Activated CD4-positive, alpha-beta T cell treated with anti-CD3 and anti-CD28 coated beads, Interleukin-2, amount 10 ng/mL, durations not matched to agents 7 days and 5 days (primary cell): ENCODE measurements around the gene EFNA3. TPM values are rescaled to one million over a fixed set of nuclear protein-coding genes. Genes with fewer than 3 reads are reported as not detected.
A peak's percentile ranks its signal among the peaks of the same experiment; 100 is the strongest.

Experiments
- CTCF ChIA-PET: fragments of 350-600 bp; sonication (Branson Sonifier 250); formaldehyde crosslinking; loops from one replicate; lab custom pipeline; 2021; ENCODE audit warnings: antibody characterized with exemption; lab: Charles Lee
- POLR2A ChIA-PET: fragments of 350-600 bp; sonication (Branson Sonifier 250); formaldehyde crosslinking; loops from one replicate; lab custom pipeline; 2021; ENCODE audit warnings: antibody characterized with exemption; lab: Charles Lee
- DNase-seq: peaks from one replicate; pipeline ENCODE4 v3.0.0-alpha.2; 2020
- H3K27ac Mint-ChIP-seq: one replicate; pipeline ENCODE4 v1.8.0; 2021; ENCODE audit warnings: mild to moderate bottlenecking, moderate library complexity, mixed read lengths
- H3K27me3 Mint-ChIP-seq: one replicate; pipeline ENCODE4 v1.8.0; 2021; ENCODE audit warnings: mixed read lengths
- H3K36me3 Mint-ChIP-seq: one replicate; pipeline ENCODE4 v1.8.0; 2021; ENCODE audit warnings: low read depth, mixed read lengths
- H3K4me1 Mint-ChIP-seq: one replicate; pipeline ENCODE4 v1.8.0; 2021; ENCODE audit warnings: mixed read lengths
- H3K4me3 Mint-ChIP-seq: one replicate; pipeline ENCODE4 v1.8.0; 2021; ENCODE audit warnings: mild to moderate bottlenecking, moderate library complexity, mixed read lengths
- H3K9me3 Mint-ChIP-seq: one replicate; pipeline ENCODE4 v1.8.0; 2021; ENCODE audit warnings: mixed read lengths
- total RNA-seq, 2 experiments: library from RNA; stranded (reverse); gene quantifications; one replicate each; pipeline ENCODE4 v1.2.3, GENCODE V29; 2021

The EFNA3 gene
- total RNA-seq, 2 experiments from 2014 or later, result 2.3 to 2.7 TPM

DNA sequence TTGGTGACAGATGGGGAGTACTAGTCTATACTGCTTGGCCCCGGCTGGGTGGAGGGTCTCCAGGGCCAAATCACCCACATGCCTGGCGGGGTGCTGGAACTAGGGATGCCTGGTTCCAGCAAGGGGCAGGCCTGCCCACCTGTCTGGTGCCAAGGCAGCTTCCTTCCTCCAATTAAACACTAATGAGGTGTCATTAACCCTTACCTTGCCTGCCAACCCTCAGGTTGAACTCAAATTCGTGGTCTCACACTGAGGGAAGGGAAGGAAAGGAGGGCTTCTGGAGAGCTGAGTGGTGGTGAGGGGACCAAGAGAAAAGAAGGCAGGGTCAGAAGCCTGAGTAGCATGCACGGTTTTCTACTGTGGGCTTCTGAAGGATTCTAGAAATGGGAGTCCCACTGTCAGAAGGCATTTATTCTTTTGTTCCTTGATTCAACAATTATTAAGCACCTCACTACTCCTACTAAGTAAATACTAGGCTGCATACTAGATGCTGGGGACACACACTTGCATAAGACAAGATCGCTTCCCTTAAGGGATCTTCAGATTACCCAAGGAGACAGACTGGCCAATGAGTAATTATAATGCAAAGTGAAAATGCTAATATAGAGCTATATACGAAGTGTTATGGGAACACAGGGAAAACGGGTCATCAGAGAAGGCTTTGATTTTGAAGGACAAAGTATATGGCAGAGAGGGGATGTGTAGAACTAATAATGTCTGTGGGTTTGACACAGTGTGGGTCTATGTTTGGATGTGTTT lies 5.9 kb upstream of the EFNA3 start:
- Mint-ChIP-seq H3K27me3 (peaks cover 8% of the 10 kb centered on the region), H3K4me1 (peaks cover 62% of the 10 kb centered on the region), H3K4me3 (no peak overlapping the region), H3K9me3 (no peaks in the 10 kb centered on the region), H3K36me3 (peaks cover 9% of the 10 kb centered on the region), H3K27ac (peak overlapping the region; percentile 58)
- ChIA-PET POLR2A (no interaction called here), CTCF (interaction anchor here (0.8 to 1.6 kb wide), 7 partner anchors 11 to 100 kb away, joined by 3 to 7 read pairs (median 4); partner anchors contain the start of genes ADAM15 and LENEP)
- DNase-seq, result no peak

DNA sequence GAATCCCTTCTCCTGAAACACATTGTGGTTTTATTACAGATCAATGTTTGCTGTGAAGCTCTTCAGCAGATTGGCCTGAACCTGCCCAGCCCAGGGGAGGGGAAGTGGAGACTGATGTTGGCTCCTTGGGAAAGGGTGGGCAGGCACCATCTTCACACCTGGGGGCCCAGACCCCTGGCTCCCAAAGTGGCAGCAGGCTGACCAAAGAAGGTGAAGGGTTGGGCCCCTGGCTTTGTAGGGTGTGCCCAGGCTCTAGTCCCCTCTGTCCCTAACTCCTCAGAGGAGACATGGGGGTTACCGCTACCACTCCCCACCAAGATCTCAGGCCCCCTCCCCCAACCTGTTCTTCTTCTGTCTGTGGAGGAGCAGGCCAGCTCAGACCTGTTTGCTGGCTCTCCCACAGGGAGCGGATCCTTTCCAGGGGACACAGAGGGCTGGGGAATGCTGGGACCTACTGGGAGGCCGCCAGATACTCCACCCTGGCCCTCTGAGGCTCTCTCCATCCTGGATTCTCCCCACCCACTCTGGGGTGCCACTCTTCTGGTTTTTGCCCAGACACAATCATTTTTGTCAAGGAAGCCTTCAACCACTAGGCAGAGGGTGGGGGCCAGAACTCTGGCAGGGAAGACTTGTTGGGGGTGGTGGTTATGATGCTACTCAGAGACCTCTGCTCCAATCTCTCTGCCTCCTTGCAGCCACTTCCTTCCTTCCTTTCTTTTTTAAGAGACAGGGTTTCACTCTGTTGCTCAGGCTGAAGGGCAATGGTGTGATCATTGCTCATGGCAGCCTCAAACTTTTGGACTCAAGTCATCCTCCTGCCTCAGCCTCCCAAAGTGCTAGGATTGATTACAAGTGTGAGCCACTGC lies 5.0 kb upstream of the EFNA3 start:
- peak overlapping the region; percentile 58 for H3K27ac Mint-ChIP-seq
- no peak overlapping the region for H3K4me3 Mint-ChIP-seq
- peak; percentile 58 for DNase-seq

DNA sequence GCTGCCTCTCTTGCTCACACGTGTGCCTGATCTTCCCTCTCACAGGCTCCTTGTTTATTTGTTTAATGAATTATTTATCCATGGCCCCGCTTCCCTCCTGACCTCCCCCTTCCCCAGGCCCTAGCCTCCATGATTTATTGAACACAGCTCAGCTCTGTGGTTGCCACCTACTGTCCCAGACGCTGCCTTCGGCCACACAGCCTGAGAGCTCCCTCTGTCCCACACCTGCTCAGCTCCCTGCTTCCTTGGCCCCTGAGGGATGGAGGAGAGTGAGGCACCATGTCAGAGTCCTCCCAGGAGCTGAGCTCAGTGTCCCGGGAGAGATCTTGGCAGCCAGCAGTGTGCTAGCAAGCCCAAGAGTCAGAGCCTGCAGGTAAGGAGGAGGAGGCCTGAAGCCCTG lies 3.1 kb upstream of the EFNA3 start:
- CTCF ChIA-PET, result interaction anchor here (0.8 to 3.3 kb wide), 10 partner anchors 9 to 97 kb away, joined by 3 to 24 read pairs (median 4); partner anchors contain the start of genes ADAM15, EFNA4 and KRTCAP2
- H3K27me3 Mint-ChIP-seq, result peaks cover 29% of the 10 kb centered on the region
- POLR2A ChIA-PET, result interaction anchor here (0.6 kb wide), 1 partner anchor 84 kb away, joined by 5 read pairs; no protein-coding TSS in a partner anchor
- DNase-seq, result no peak
- no peaks in the 10 kb centered on the region for H3K9me3 Mint-ChIP-seq
- H3K36me3 Mint-ChIP-seq, result peaks cover 4% of the 10 kb centered on the region
- H3K4me1 Mint-ChIP-seq, result peaks cover 76% of the 10 kb centered on the region
- H3K4me3 Mint-ChIP-seq, result no peak overlapping the region
- H3K27ac Mint-ChIP-seq, result no peak overlapping the region

More for the DNA sequence above, 5.0 kb upstream of the EFNA3 start:
- CTCF ChIA-PET, result interaction anchor here (0.8 to 3.3 kb wide), 5 partner anchors 10 to 22 kb away, joined by 3 to 24 read pairs (median 6); partner anchors contain the start of gene ADAM15
- POLR2A ChIA-PET, result no interaction called here
- Mint-ChIP-seq H3K4me1 (peaks cover 69% of the 10 kb centered on the region), H3K27me3 (peaks cover 16% of the 10 kb centered on the region), H3K9me3 (no peaks in the 10 kb centered on the region), H3K36me3 (peaks cover 7% of the 10 kb centered on the region)

DNA sequence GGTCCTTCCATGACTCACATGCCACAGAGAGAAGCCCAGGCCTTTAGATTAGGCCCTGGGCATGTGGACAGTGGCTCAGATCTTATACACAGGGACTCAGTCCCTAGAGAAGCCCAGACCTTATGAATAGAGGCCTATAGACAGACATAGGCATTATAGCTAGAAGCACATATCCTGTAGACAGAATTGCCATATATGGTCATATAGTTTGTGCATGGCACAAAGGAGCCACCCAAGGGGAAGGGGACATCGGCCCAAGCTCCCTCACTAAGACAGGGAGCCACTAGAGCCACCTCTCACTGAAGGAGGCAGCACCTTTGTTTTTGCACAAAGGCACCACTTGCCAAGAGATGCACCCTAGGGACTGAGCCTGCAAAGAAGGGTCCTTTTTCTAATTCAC lies 2.3 kb upstream of the EFNA3 start:
- peaks cover 79% of the 10 kb centered on the region for H3K4me1 Mint-ChIP-seq
- ChIA-PET POLR2A (interaction anchor here (0.6 kb wide), 1 partner anchor 84 kb away, joined by 5 read pairs; no protein-coding TSS in a partner anchor), CTCF (interaction anchor here (0.8 to 3.3 kb wide), 7 partner anchors 9 to 90 kb away, joined by 3 to 24 read pairs (median 4); partner anchors contain the start of genes ADAM15 and EFNA4)
- no peaks in the 10 kb centered on the region for H3K9me3 Mint-ChIP-seq
- H3K27me3 Mint-ChIP-seq, result peaks cover 34% of the 10 kb centered on the region
- no peak overlapping the region for H3K4me3 Mint-ChIP-seq
- H3K36me3 Mint-ChIP-seq, result peaks cover 4% of the 10 kb centered on the region
- no peak for DNase-seq
- peak overlapping the region; percentile 31 for H3K27ac Mint-ChIP-seq

DNA sequence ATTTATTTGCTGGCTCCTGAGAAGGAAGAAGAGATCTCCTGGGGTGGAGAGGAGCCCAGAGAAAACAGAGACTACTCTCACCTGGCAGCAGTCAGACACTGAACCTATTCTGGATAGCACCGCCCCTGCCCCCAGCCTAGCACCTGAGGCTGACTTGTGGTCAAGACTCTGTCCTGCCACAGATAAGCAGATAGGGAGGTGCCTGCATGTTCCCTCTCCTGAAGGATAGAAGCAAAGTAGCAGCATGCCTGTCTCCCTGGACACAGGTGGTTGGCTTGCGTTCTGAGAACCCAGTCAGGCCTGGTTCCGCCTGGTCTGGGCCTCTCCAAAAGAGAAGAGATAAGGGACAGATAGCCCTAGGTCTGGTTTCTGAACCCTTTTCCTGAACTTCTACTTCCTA lies 1.3 kb upstream of the EFNA3 start:
- Mint-ChIP-seq H3K36me3 (peaks cover 7% of the 10 kb centered on the region), H3K27ac (no peak overlapping the region), H3K9me3 (no peaks in the 10 kb centered on the region), H3K4me3 (no peak overlapping the region), H3K4me1 (peaks cover 76% of the 10 kb centered on the region), H3K27me3 (peaks cover 35% of the 10 kb centered on the region)
- CTCF ChIA-PET, result interaction anchor here (1.0 to 3.3 kb wide), 5 partner anchors 8 to 89 kb away, joined by 3 to 24 read pairs (median 3); partner anchors contain the start of gene EFNA4
- no peak for DNase-seq
- POLR2A ChIA-PET, result no interaction called here

DNA sequence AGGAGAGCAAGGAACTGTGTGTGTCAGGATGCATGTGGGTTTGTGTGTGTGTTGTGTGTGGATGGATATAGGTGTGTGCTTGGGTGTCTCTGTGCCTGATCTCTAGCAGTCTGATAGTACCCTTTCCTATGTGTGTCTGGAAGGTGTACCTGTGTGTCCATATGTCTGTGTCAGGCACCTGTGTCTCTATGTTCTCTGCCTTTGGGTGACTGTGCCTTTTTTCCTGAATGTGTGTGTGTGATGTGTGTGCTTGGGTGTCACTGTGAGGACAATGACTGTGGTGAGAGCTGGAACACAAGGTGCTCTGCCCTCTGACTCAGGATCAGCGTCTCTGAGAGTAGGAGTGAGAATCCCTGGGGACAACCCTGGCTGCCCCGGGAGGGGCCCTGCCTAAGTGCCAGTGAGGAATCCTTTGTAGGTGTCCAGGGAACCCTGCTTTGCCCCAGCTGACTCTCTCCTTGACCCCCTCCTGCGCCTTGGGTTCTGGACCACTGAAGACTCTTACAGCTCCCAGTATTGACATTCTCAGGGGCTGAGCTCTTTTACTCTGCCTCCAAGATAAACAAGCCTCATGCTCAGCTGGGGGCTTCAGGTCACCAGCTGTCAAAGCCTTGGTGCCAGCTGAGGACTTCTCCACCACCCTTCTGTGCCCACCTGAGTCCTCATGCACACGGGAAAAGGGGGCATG lies 735 bp upstream of the EFNA3 start:
- Mint-ChIP-seq H3K4me3 (no peak overlapping the region), H3K9me3 (no peaks in the 10 kb centered on the region), H3K4me1 (peaks cover 75% of the 10 kb centered on the region), H3K27ac (no peak overlapping the region), H3K27me3 (peaks cover 41% of the 10 kb centered on the region), H3K36me3 (peaks cover 7% of the 10 kb centered on the region)
- ChIA-PET CTCF (interaction anchor here (0.7 to 2.2 kb wide), 5 partner anchors 10 to 89 kb away, joined by 3 to 7 read pairs (median 5); partner anchors contain the start of gene EFNA4), POLR2A (no interaction called here)
- DNase-seq, result no peak

DNA sequence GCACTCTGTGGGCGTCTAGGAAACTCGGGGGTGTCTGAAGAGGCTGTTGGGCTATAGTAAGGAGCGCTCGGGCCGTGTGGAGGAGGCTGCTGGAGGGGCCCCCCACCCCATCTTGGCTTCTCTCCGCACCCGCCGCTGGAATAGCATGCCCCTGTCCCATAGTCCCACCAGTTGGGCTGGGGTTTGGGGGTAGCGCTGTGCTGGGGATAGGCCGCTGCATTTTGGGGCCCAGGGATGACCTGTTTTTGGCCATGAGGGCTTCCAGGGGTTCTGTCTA lies 511 bp downstream of the EFNA3 start:
- POLR2A ChIA-PET, result no interaction called here
- H3K36me3 Mint-ChIP-seq, result peaks cover 7% of the 10 kb centered on the region
- peaks cover 52% of the 10 kb centered on the region for H3K27me3 Mint-ChIP-seq

DNA sequence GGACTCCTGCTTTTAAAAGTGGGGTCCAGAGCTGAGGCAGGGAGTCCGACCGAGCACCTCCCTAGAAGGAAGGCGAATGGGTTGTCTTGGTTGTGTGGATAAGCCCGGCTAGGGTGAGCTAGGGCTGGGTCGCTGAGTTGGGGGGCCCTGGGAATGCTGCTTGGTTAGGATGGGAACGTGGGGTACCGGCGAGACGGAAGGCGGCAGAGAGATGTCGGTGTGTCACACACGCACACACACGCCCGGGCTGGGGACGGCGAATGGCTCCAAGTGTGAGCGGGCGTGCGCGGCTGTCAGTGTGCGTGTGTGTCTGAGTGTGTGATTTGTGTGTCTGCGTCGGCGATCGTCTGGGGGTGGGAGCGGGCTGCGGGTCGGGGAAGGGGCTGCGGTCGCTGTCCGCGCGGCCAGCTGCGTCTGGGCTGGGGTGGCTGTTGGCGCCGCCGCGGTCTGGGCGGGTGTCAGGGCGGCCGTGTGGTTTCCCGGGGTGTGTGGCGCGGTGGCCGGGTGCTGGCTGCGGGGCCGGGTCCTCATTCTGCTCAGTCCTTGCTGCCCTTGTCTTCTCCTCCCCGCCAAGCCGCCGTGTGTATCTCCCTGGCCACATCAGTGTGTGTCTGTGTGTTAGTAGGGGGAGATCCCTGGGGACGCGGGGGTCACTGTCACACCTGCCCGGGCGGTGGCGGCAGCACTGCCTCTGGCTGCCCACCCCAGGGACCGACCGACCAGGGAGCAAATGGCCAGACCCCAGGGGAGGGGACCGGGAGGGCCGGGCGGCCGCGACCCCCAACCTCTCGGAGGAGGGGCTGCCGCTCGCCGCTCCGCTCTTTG lies 1.1 kb downstream of the EFNA3 start:
- DNase-seq, result no peak
- Mint-ChIP-seq H3K27ac (peak overlapping the region; percentile 2), H3K36me3 (peaks cover 7% of the 10 kb centered on the region)

More for the DNA sequence above, 511 bp downstream of the EFNA3 start:
- H3K4me3 Mint-ChIP-seq, result peak overlapping the region; percentile 41
- peaks cover 71% of the 10 kb centered on the region for H3K4me1 Mint-ChIP-seq
- no peaks in the 10 kb centered on the region for H3K9me3 Mint-ChIP-seq
- DNase-seq, result no peak
- CTCF ChIA-PET, result interaction anchor here (0.7 to 2.2 kb wide), 7 partner anchors 9 to 93 kb away, joined by 3 to 6 read pairs (median 4); partner anchors contain the start of gene KRTCAP2
- no peak overlapping the region for H3K27ac Mint-ChIP-seq

DNA sequence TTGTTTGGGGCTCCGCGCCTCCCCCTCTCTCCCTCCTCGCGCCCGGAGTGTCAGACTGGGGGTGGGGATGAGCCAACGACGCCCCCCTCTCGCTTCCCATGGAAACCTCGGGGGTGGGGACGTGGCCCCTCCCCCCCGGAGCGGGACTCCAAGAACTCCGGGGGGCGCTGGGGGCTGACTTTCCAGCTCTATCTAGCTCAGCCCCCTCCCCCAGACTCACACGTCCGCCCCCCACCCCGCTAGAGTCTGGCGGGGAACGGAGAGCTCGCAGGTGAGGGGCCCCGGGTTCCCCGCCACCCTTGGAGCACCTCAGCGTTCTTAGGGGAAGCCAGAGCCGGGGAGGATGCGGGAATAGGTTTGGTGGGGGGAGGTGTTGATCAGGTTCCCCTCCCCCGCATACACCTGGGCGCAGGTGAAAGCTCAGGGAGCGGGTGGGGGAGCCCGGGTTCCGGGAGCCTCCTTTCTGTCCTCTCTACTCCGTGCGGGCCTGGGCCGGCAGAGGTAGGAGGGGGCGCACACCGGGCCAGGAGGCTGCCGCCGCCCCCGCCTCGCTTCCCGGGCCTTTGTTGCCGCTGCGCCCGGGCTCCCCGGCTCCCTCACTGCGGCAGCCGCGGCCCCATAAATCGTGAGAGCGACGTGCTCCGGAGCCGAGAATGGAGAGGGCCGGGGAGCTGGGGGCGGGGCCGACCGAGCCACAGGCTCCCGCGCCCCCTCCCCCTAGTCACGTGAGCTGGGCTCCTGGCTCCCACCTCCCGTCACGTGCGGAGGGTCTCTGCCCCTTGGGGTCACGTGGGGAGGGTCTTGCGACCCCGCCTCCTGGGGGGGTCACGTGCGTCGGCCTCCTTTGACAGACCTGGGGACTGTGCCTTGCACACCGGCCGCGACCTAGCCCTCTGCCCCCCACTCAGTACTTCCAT lies 1.9 kb downstream of the EFNA3 start:
- H3K4me3 Mint-ChIP-seq, result no peak overlapping the region

More for the DNA sequence above, 1.1 kb downstream of the EFNA3 start:
- Mint-ChIP-seq H3K9me3 (no peaks in the 10 kb centered on the region), H3K27me3 (peaks cover 54% of the 10 kb centered on the region), H3K4me1 (peaks cover 72% of the 10 kb centered on the region), H3K4me3 (peak overlapping the region; percentile 41)
- ChIA-PET POLR2A (no interaction called here), CTCF (interaction anchor here (0.9 to 2.2 kb wide), 9 partner anchors 9 to 93 kb away, joined by 3 to 7 read pairs (median 4); partner anchors contain the start of gene KRTCAP2)

DNA sequence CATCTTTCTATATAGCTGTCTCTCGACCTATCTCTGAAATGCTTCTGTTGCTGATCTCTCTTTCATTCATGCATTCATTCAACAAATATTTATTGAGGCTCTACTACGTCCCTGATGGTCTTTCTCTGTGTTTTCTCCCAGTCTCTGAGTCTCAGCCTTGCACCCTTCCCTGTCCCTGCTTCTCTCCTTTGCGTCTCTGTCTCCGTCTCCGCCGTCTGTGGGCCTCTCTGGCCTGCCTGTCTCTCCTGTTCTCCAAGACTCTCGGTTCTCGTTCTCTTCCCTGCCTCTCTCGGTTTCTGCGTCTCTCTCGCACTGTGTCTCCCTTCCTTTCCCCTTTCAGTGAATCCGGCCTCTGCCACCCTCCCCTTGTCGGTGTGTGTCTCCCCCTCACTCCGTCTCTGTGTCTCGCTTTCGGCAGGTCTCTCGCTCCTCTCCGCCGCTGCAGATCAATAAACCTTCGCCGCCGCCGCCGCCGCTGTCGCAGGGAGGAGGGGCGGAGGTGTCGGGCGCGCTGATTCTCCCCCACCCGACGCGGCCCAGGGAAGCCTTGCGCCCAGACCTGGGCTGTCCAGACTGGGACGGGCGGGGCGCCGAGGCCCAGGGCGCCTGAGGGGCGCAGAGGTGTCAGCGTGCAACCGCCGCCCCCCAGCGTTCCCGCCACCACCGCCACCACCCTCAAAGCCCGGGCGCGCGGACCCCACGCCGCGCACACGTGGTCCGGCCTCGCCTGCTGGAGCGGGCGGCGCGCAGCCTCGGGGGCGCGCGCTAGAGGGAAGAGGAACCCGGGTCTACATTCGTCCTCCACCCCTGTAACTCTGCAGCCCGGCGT lies 3.0 kb downstream of the EFNA3 start:
- peak; percentile 35 for DNase-seq
- peaks cover 66% of the 10 kb centered on the region for H3K4me1 Mint-ChIP-seq

More for the DNA sequence above, 1.9 kb downstream of the EFNA3 start:
- peaks cover 7% of the 10 kb centered on the region for H3K36me3 Mint-ChIP-seq
- CTCF ChIA-PET, result interaction anchor here (0.7 to 1.4 kb wide), 9 partner anchors 10 to 521 kb away, joined by 3 to 7 read pairs (median 3); partner anchors contain the start of genes ADAM15 and KRTCAP2
- DNase-seq, result peak; percentile 34
- POLR2A ChIA-PET, result no interaction called here
- H3K9me3 Mint-ChIP-seq, result no peaks in the 10 kb centered on the region
- peaks cover 54% of the 10 kb centered on the region for H3K27me3 Mint-ChIP-seq
- no peak overlapping the region for H3K27ac Mint-ChIP-seq
- H3K4me1 Mint-ChIP-seq, result peaks cover 71% of the 10 kb centered on the region

More for the DNA sequence above, 3.0 kb downstream of the EFNA3 start:
- Mint-ChIP-seq H3K4me3 (peak overlapping the region; percentile 48), H3K36me3 (peaks cover 7% of the 10 kb centered on the region), H3K9me3 (no peaks in the 10 kb centered on the region), H3K27ac (peak overlapping the region; percentile 6), H3K27me3 (peaks cover 54% of the 10 kb centered on the region)
- ChIA-PET CTCF (interaction anchor here (0.9 to 1.4 kb wide), 7 partner anchors 9 to 522 kb away, joined by 3 to 7 read pairs (median 4); partner anchors contain the start of genes ADAM15 and KRTCAP2), POLR2A (no interaction called here)
